H9 (cell line): Measurements from ENCODE around the gene CST4. TPM values are rescaled to one million over a fixed set of nuclear protein-coding genes. Genes with fewer than 3 reads are reported as not detected.
"Not testable (repeated sequence)": the region's sequence is repeated elsewhere in the genome, so short reads cannot be mapped to it uniquely, and the experiment has no call there.

Experiments used
- DNase-seq: peaks from one replicate; pipeline ENCODE4 v3.0.0-alpha.2; 2017
- H2AFZ ChIP-seq: one replicate; pipeline ENCODE4 v1.6.1; 2013; ENCODE audit warnings: mild to moderate bottlenecking, low read length, control low read depth, moderate library complexity
- H2AK5ac ChIP-seq: 2 replicates; pipeline ENCODE4 v1.6.1; 2013; ENCODE audit warnings: low read length, control low read depth, mixed read lengths; ENCODE audit not compliant: insufficient read length
- H2BK120ac ChIP-seq: one replicate; pipeline ENCODE4 v1.6.1; 2013; ENCODE audit warnings: low read depth, mild to moderate bottlenecking, low read length, control low read depth, inconsistent platforms; ENCODE audit not compliant: poor library complexity, severe bottlenecking
- H2BK12ac ChIP-seq: 2 replicates; pipeline ENCODE4 v1.6.1; 2013; ENCODE audit warnings: low read length, control low read depth, mixed read lengths, low read depth; ENCODE audit not compliant: insufficient read length
- H2BK15ac ChIP-seq: 2 replicates; pipeline ENCODE4 v1.6.1; 2013; ENCODE audit warnings: low read depth, low read length, control low read depth
- H2BK20ac ChIP-seq: one replicate; pipeline ENCODE4 v1.6.1; 2013; ENCODE audit warnings: low read depth, mild to moderate bottlenecking, low read length, control low read depth, inconsistent platforms; ENCODE audit not compliant: poor library complexity, severe bottlenecking
- H2BK5ac ChIP-seq: 2 replicates; pipeline ENCODE4 v1.6.1; 2013; ENCODE audit warnings: low read length, control low read depth, mixed read lengths; ENCODE audit not compliant: insufficient read length
- H3K14ac ChIP-seq: 2 replicates; pipeline ENCODE4 v1.6.1; 2013; ENCODE audit warnings: low read length, control low read depth; ENCODE audit not compliant: insufficient read depth
- H3K18ac ChIP-seq: 2 replicates; pipeline ENCODE4 v1.6.1; 2013; ENCODE audit warnings: low read depth, mild to moderate bottlenecking, mixed read lengths, low read length, control low read depth; ENCODE audit not compliant: insufficient read length
- H3K23ac ChIP-seq: 2 replicates; pipeline ENCODE4 v1.6.1; 2013; ENCODE audit warnings: low read length, control low read depth, mixed read lengths, low read depth; ENCODE audit not compliant: insufficient read length
- H3K23me2 ChIP-seq: 2 replicates; pipeline ENCODE4 v1.6.1; 2013; ENCODE audit warnings: low read depth, mild to moderate bottlenecking, mixed read lengths, low read length, control low read depth; ENCODE audit not compliant: insufficient read length, poor library complexity, severe bottlenecking
- H3K27ac ChIP-seq: 2 replicates; pipeline ENCODE4 v1.5.1; 2013; ENCODE audit warnings: low read length, control low read depth, mixed read lengths, low read depth; ENCODE audit not compliant: insufficient read length
- H3K27me3 ChIP-seq: 2 replicates; pipeline ENCODE4 v1.6.1; 2013; ENCODE audit warnings: low read length, control low read depth, inconsistent platforms; ENCODE audit not compliant: insufficient read depth
- H3K4ac ChIP-seq: 2 replicates; pipeline ENCODE4 v1.6.1; 2013; ENCODE audit warnings: low read depth, mild to moderate bottlenecking, control low read depth, inconsistent platforms, low read length, moderate library complexity
- H3K4me1 ChIP-seq: 2 replicates; pipeline ENCODE4 v1.6.1; 2013; ENCODE audit warnings: low read length, control low read depth, inconsistent platforms; ENCODE audit not compliant: insufficient read depth
- H3K4me2 ChIP-seq: 2 replicates; pipeline ENCODE4 v1.6.1; 2013; ENCODE audit warnings: low read length, control low read depth, mixed read lengths; ENCODE audit not compliant: insufficient read length, insufficient read depth
- H3K56ac ChIP-seq: 2 replicates; pipeline ENCODE4 v1.6.1; 2013; ENCODE audit warnings: low read depth, mild to moderate bottlenecking, mixed read lengths, low read length, control low read depth; ENCODE audit not compliant: insufficient read length
- H3K79me1 ChIP-seq: 2 replicates; pipeline ENCODE4 v1.6.1; 2013; ENCODE audit warnings: low read depth, mild to moderate bottlenecking, moderate library complexity, low read length, control low read depth, inconsistent platforms; ENCODE audit not compliant: insufficient read depth, poor library complexity, severe bottlenecking
- H3K79me2 ChIP-seq: 2 replicates; pipeline ENCODE4 v1.6.1; 2013; ENCODE audit warnings: low read length, control low read depth, inconsistent platforms; ENCODE audit not compliant: insufficient read depth
- H3K9ac ChIP-seq: 2 replicates; pipeline ENCODE4 v1.6.1; 2013; ENCODE audit warnings: low read length, control low read depth, mixed read lengths; ENCODE audit not compliant: insufficient read length; ENCODE audit errors: extremely low read depth
- H3K9me3 ChIP-seq: one replicate; pipeline ENCODE4 v1.6.1; 2013; ENCODE audit warnings: low read depth, low read length, inconsistent platforms; ENCODE audit not compliant: control insufficient read depth
- H3T11ph ChIP-seq: one replicate; pipeline ENCODE4 v1.6.1; 2013; ENCODE audit warnings: mild to moderate bottlenecking, low read length, control low read depth, inconsistent platforms
- H4K20me1 ChIP-seq: one replicate; pipeline ENCODE4 v1.6.1; 2013; ENCODE audit not compliant: control insufficient read depth, insufficient read length, insufficient read depth
- H4K5ac ChIP-seq: 2 replicates; pipeline ENCODE4 v1.6.1; 2013; ENCODE audit warnings: low read depth, mild to moderate bottlenecking, mixed read lengths, low read length, control low read depth; ENCODE audit not compliant: insufficient read length
- H4K8ac ChIP-seq: replicated peaks from 2 replicates; pipeline ENCODE4 v1.6.1; 2013; ENCODE audit warnings: low read length, control low read depth, mixed read lengths, low read depth; ENCODE audit not compliant: insufficient read length
- H4K91ac ChIP-seq: 2 replicates; pipeline ENCODE4 v1.6.1; 2013; ENCODE audit warnings: low read depth, mild to moderate bottlenecking, moderate library complexity, mixed read lengths, low read length, control low read depth; ENCODE audit not compliant: insufficient read length
- H3K27ac Mint-ChIP-seq, 3 experiments: 2 replicates in 2 of 3; 3 replicates in 1 of 3; pipeline ENCODE4 v1.8.0; 2020 to 2021; ENCODE audit warnings: mixed read lengths in 3 of 3, mild to moderate bottlenecking in 1 of 3, moderate library complexity in 1 of 3
- H3K27me3 Mint-ChIP-seq: 2 replicates; pipeline ENCODE4 v1.8.0; 2021; ENCODE audit warnings: low read depth, mild to moderate bottlenecking, moderate library complexity, mixed read lengths
- H3K36me3 Mint-ChIP-seq, 3 experiments: 2 replicates in 2 of 3; 3 replicates in 1 of 3; pipeline ENCODE4 v1.8.0; 2020 to 2021; ENCODE audit warnings: low read depth in 3 of 3, mixed read lengths in 3 of 3; ENCODE audit not compliant: insufficient read depth in 1 of 3
- H3K4me1 Mint-ChIP-seq, 2 experiments: 2 replicates each; pipeline ENCODE4 v1.8.0; 2020; ENCODE audit warnings: mixed read lengths in 2 of 2
- H3K4me3 Mint-ChIP-seq, 2 experiments: 2 replicates in 1 of 2; 3 replicates in 1 of 2; pipeline ENCODE4 v1.8.0; 2020 to 2021; ENCODE audit warnings: mild to moderate bottlenecking in 2 of 2, mixed read lengths in 2 of 2, moderate library complexity in 1 of 2
- H3K9me3 Mint-ChIP-seq, 2 experiments: 2 replicates in 1 of 2; 3 replicates in 1 of 2; pipeline ENCODE4 v1.8.0; 2020; ENCODE audit warnings: mild to moderate bottlenecking in 2 of 2, mixed read lengths in 2 of 2, moderate library complexity in 1 of 2
- WGBS: extraction: QIAGEN DNeasy Blood & Tissue Kit; methylation state at CpG from one replicate; pipeline ENCODE4 v1.1.7; 2013; ENCODE audit warnings: missing lambda C conversion rate, low lambda C conversion rate, mixed read lengths; ENCODE audit not compliant: insufficient read length; ENCODE audit errors: extremely low coverage; 5-methylcytosine and 5-hydroxymethylcytosine counted together
- total RNA-seq: library from RNA; stranded (reverse); gene quantifications from 2 replicates; pipeline ENCODE4 v1.2.1, GENCODE V29; 2021
- TF ChIP-seq, protein P1 (sequence below): fragments of 200-600 bp; sonication (generic); conservative IDR thresholded peaks from 3 replicates; pipeline ENCODE4 v1.8.0; 2021; ENCODE audit warnings: antibody characterized with exemption, mild to moderate bottlenecking

The CST4 gene
- total RNA-seq, 1 experiment from 2014 or later, result not detected

DNA sequence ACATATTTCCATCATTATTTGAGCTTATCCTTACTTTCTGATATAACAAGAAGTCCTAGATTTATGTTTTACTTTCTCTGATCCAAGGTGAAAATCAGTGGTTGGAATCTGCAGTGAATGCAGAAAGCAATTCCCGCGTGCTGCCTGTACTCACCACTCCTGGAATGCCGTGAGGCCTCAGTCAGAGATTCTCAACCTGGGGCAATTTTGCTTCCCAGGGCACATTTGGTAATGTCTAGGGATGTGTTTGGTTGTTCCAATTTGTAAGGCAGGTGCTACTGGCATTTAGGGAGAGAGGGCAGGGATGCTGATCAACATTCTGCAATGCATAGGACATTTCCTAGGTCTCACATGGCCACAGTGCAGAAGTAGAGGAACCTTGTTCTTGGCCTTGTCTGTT is 23.9 kb downstream of the CST4 start:
- Histone ChIP-seq H4K91ac (no peak overlapping the region), H4K8ac (no peak overlapping the region), H3K9me3 (no peaks in the 10 kb centered on the region), H3K56ac (no peak overlapping the region), H2AFZ (no peak overlapping the region), H2BK120ac (no peak overlapping the region), H3K4ac (no peak overlapping the region), H2AK5ac (no peak overlapping the region), H3K79me1 (no peaks in the 10 kb centered on the region), H3K27ac (no peak overlapping the region), H3K4me2 (no peak overlapping the region), H3K23ac (no peak overlapping the region), H4K20me1 (no peaks in the 10 kb centered on the region), H3K79me2 (no peaks in the 10 kb centered on the region), H2BK12ac (no peak overlapping the region), H2BK20ac (no peak overlapping the region), H2BK5ac (no peak overlapping the region), H3K27me3 (no peaks in the 10 kb centered on the region), H4K5ac (no peak overlapping the region), H3K18ac (no peak overlapping the region), H3K14ac (no peak overlapping the region), H3T11ph (no peak overlapping the region), H3K23me2 (no peaks in the 10 kb centered on the region), H2BK15ac (no peak overlapping the region), H3K4me1 (no peaks in the 10 kb centered on the region), H3K9ac (no peak overlapping the region)
- TF ChIP-seq, protein P1, sequence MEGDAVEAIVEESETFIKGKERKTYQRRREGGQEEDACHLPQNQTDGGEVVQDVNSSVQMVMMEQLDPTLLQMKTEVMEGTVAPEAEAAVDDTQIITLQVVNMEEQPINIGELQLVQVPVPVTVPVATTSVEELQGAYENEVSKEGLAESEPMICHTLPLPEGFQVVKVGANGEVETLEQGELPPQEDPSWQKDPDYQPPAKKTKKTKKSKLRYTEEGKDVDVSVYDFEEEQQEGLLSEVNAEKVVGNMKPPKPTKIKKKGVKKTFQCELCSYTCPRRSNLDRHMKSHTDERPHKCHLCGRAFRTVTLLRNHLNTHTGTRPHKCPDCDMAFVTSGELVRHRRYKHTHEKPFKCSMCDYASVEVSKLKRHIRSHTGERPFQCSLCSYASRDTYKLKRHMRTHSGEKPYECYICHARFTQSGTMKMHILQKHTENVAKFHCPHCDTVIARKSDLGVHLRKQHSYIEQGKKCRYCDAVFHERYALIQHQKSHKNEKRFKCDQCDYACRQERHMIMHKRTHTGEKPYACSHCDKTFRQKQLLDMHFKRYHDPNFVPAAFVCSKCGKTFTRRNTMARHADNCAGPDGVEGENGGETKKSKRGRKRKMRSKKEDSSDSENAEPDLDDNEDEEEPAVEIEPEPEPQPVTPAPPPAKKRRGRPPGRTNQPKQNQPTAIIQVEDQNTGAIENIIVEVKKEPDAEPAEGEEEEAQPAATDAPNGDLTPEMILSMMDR, result no peak
- no peak for DNase-seq
- no peaks in the 10 kb centered on the region for H3K4me1 Mint-ChIP-seq
- no peaks in the 10 kb centered on the region for H3K36me3 Mint-ChIP-seq
- WGBS, result no CpG with 5 or more reads among the region's 3 CpGs
- H3K27ac Mint-ChIP-seq, result no peak overlapping the region
- H3K27me3 Mint-ChIP-seq, result peaks cover 1% of the 10 kb centered on the region; the same call in 1 of the 2 replicates
- H3K9me3 Mint-ChIP-seq, result no peaks in the 10 kb centered on the region
- H3K4me3 Mint-ChIP-seq, result no peak overlapping the region

DNA sequence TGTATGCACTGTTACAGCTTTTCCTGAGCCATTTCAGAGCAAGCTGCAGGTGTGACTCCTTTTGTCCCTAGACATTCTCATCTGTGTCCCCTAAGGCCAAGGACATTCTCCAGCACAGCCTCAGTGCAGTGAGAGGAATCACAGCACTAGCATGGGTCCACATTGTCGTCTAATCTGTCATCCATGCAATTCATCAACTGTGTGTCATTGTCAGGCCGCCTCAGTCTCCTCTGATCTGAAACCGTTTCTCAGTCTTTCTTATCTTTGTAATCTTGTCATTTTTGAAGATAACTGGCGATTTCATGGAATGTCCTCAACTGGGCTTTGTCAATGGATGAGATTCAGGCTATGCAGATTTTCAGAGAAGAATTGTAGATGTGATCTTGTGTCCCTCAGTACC is 24.8 kb downstream of the CST4 start:
- H2BK5ac ChIP-seq, H3K4me2 ChIP-seq, H4K20me1 ChIP-seq, H3K4me3 Mint-ChIP-seq, H3K4ac ChIP-seq, H2AK5ac ChIP-seq, H3K56ac ChIP-seq, H2BK15ac ChIP-seq, H3K18ac ChIP-seq, H2BK12ac ChIP-seq, H3K9me3 ChIP-seq, H4K91ac ChIP-seq, H3K27ac ChIP-seq, H3K9me3 Mint-ChIP-seq, H3K4me1 ChIP-seq, H3K14ac ChIP-seq, H3K27me3 ChIP-seq, H2BK20ac ChIP-seq, H3K27ac Mint-ChIP-seq, H3K79me2 ChIP-seq, H3K23me2 ChIP-seq, H2BK120ac ChIP-seq, H3K4me1 Mint-ChIP-seq, H4K8ac ChIP-seq, H2AFZ ChIP-seq, H4K5ac ChIP-seq, H3K79me1 ChIP-seq, H3K9ac ChIP-seq, H3K23ac ChIP-seq, H3T11ph ChIP-seq, H3K27me3 Mint-ChIP-seq, DNase-seq, H3K36me3 Mint-ChIP-seq: not testable (repeated sequence)
- no CpG with 5 or more reads among the region's 4 CpGs for WGBS
